Stimulated activated CD4-positive, alpha-beta T cell treated with anti-CD3 and anti-CD28 coated beads, Interleukin-2, amount 100 ng/mL, for 24 hours (primary cell): ENCODE data around the gene CHRD.
A peak's percentile ranks its signal among the peaks of the same experiment; 100 is the strongest.
"Not testable (repeated sequence)": the region's sequence is repeated elsewhere in the genome, so short reads cannot be mapped to it uniquely, and the experiment has no call there.

Source experiments
- DNase-seq, 2 donors: peaks; one replicate each; pipeline ENCODE4 v3.0.0-alpha.2; 2020

CHRD gene

GRCh38 chr3:184379358-184380184, at the start of gene CHRD:
TSS of gene CHRD (plus strand) at chr3:184380054. CDS start at chr3:184380319, 265 bp downstream.
- DNase-seq, result no peak

GRCh38 chr3:184332370-184333090, 47.3 kb upstream of the CHRD start:
- no peak for DNase-seq

- no peak for DNase-seq
These were observed 46.7 kb upstream of the CHRD start for GRCh38 chr3:184333190-184333589.

- DNase-seq, result no peak
These were observed 46.2 kb upstream of the CHRD start for GRCh38 chr3:184333700-184334099.

GRCh38 chr3:184334470-184335158, 45.2 kb upstream of the CHRD start:
- DNase-seq, result peak; percentile 39 to 53

- no peak for DNase-seq
These were observed 44.6 kb upstream of the CHRD start for GRCh38 chr3:184335291-184335660.

- DNase-seq, result peak; percentile 89 to 93
These were observed 44.0 kb upstream of the CHRD start for GRCh38 chr3:184335661-184336546.

- no peak for DNase-seq
These were observed 43.1 kb upstream of the CHRD start for GRCh38 chr3:184336547-184337398.

GRCh38 chr3:184337399-184337714, 42.5 kb upstream of the CHRD start, which contains the start of gene FAM131A:
TSS of gene FAM131A (plus strand) at chr3:184337600. CDS start at chr3:184337631, 31 bp downstream.
- DNase-seq, result no peak

GRCh38 chr3:184337981-184338380, 41.9 kb upstream of the CHRD start:
- no peak for DNase-seq

GRCh38 chr3:184338511-184338945, 41.3 kb upstream of the CHRD start:
- peak in 1 of 2 donors; percentile 19 for DNase-seq

GRCh38 chr3:184339001-184339400, 40.9 kb upstream of the CHRD start:
- DNase-seq, result no peak

- DNase-seq, result not testable (repeated sequence)
These were observed 40.3 kb upstream of the CHRD start for GRCh38 chr3:184339451-184340135.

- no peak for DNase-seq
These were observed 37.9 kb upstream of the CHRD start for GRCh38 chr3:184341925-184342324.

GRCh38 chr3:184343200-184343876, 36.5 kb upstream of the CHRD start:
- DNase-seq, result no peak

- no peak for DNase-seq
These were observed 35.1 kb upstream of the CHRD start for GRCh38 chr3:184344579-184345316.

GRCh38 chr3:184345317-184346144, 34.3 kb upstream of the CHRD start:
- no peak for DNase-seq

- DNase-seq, result no peak
These were observed 33.2 kb upstream of the CHRD start for GRCh38 chr3:184346480-184347190.
